B cell (primary cell): ENCODE data around the gene EPB41L1. TPM values are rescaled to one million over a fixed set of nuclear protein-coding genes. Genes with fewer than 3 reads are reported as not detected.

ENCODE experiments used
- ATAC-seq: fragments of 200-7000 bp; cut with Tn5 transposase; one replicate; pipeline ENCODE4 v1.10.0; 2021; ENCODE audit warnings: low read depth, mild to moderate bottlenecking, moderate number of reproducible peaks, moderate library complexity
- CTCF ChIA-PET: fragments of 350-600 bp; sonication (Branson Sonifier 250); formaldehyde crosslinking; loops from one replicate; lab custom pipeline; 2021; ENCODE audit warnings: antibody characterized with exemption, inconsistent platforms; lab: Charles Lee
- POLR2A ChIA-PET: fragments of 350-600 bp; sonication (Branson Sonifier 250); formaldehyde crosslinking; loops from one replicate; lab custom pipeline; 2021; ENCODE audit warnings: antibody characterized with exemption; lab: Charles Lee
- DNase-seq: peaks from one replicate; pipeline ENCODE4 v3.0.0; 2013
- H2AFZ ChIP-seq: 2 replicates; pipeline ENCODE4 v1.6.1; 2012; ENCODE audit warnings: mild to moderate bottlenecking, low read depth, low read length; ENCODE audit not compliant: insufficient read depth, poor library complexity, severe bottlenecking
- H3K27ac ChIP-seq, 2 donors: 1 replicate in 1 of 2; 2 replicates in 1 of 2; pipeline ENCODE4 v1.5.1; 2012 to 2013; ENCODE audit warnings: low read length in 2 of 2, mild to moderate bottlenecking in 2 of 2, moderate library complexity in 1 of 2
- H3K27me3 ChIP-seq, 4 experiments: fragments of 200-600 bp in 1 of 4; sonication (generic) in 1 of 4; replicated peaks in 1 of 4; 1 replicate in 2 of 4; 2 replicates in 2 of 4; pipeline versions ENCODE4 v1.6.1 to v1.7.0; 2013 to 2016; ENCODE audit warnings: low read length in 3 of 4, mild to moderate bottlenecking in 2 of 4, mixed read lengths in 1 of 4, moderate library complexity in 1 of 4; ENCODE audit not compliant: insufficient read depth in 4 of 4, control insufficient read depth in 3 of 4; ENCODE audit errors: control extremely low read depth in 1 of 4
- H3K36me3 ChIP-seq, 2 experiments: replicated peaks in 1 of 2; 1 replicate in 1 of 2; 2 replicates in 1 of 2; pipeline versions ENCODE4 v1.6.1 to v1.7.1; 2013; ENCODE audit warnings: low read length in 1 of 2; ENCODE audit not compliant: insufficient read depth in 2 of 2, control insufficient read depth in 1 of 2; ENCODE audit errors: control extremely low read depth in 1 of 2, extremely low read depth in 1 of 2
- H3K4me1 ChIP-seq, 2 donors: fragments of 200-600 bp in 1 of 2; sonication (generic) in 1 of 2; 1 replicate in 1 of 2; 2 replicates in 1 of 2; pipeline versions ENCODE4 v1.5.1 to v1.6.1; 2013 to 2017; ENCODE audit warnings: low read length in 2 of 2; ENCODE audit not compliant: control insufficient read depth in 2 of 2, insufficient read depth in 2 of 2
- H3K4me2 ChIP-seq: replicated peaks from 2 replicates; pipeline ENCODE3; 2012; ENCODE audit warnings: mild to moderate bottlenecking, low read depth, low read length; ENCODE audit not compliant: poor library complexity, severe bottlenecking
- H3K4me3 ChIP-seq, 5 experiments: fragments of 200-600 bp in 1 of 5; sonication (generic) in 1 of 5; 1 replicate in 3 of 5; 2 replicates in 2 of 5; pipeline versions ENCODE4 v1.5.1 to v1.7.0; 2011 to 2016; ENCODE audit warnings: low read length in 4 of 5, mild to moderate bottlenecking in 4 of 5, low read depth in 2 of 5, control low read depth in 1 of 5, moderate library complexity in 1 of 5; ENCODE audit not compliant: insufficient read depth in 1 of 5; ENCODE audit errors: control extremely low read depth in 1 of 5, extremely low read depth in 1 of 5
- H3K79me2 ChIP-seq: fragments of 200-600 bp; sonication (generic); one replicate; pipeline ENCODE4 v1.6.0; 2016; ENCODE audit warnings: low read length; ENCODE audit not compliant: control insufficient read depth, insufficient read depth
- H3K9ac ChIP-seq: fragments of 200-600 bp; sonication (generic); 2 replicates; pipeline ENCODE4 v1.6.1; 2017; ENCODE audit warnings: mild to moderate bottlenecking, low read length, moderate library complexity
- H3K9me3 ChIP-seq, 3 donors: one replicate each; pipeline versions ENCODE4 v1.6.1 to v1.7.1; 2013; ENCODE audit warnings: low read length in 2 of 3; ENCODE audit not compliant: control insufficient read depth in 2 of 3, insufficient read depth in 1 of 3; ENCODE audit errors: control extremely low read depth in 1 of 3
- H4K20me1 ChIP-seq: 2 replicates; pipeline ENCODE4 v1.6.0; 2012; ENCODE audit warnings: mild to moderate bottlenecking, low read length; ENCODE audit not compliant: insufficient read depth, control insufficient read depth, poor library complexity, severe bottlenecking
- H3K27ac Mint-ChIP-seq: one replicate; pipeline ENCODE4 v1.8.0; 2021; ENCODE audit warnings: mixed read lengths
- H3K27me3 Mint-ChIP-seq: one replicate; pipeline ENCODE4 v1.8.0; 2021; ENCODE audit warnings: mixed read lengths
- H3K4me1 Mint-ChIP-seq: one replicate; pipeline ENCODE4 v1.8.0; 2021; ENCODE audit warnings: mixed read lengths
- H3K4me3 Mint-ChIP-seq: one replicate; pipeline ENCODE4 v1.8.0; 2021; ENCODE audit warnings: mixed read lengths
- H3K9me3 Mint-ChIP-seq: one replicate; pipeline ENCODE4 v1.8.0; 2022; ENCODE audit warnings: mixed read lengths; ENCODE audit not compliant: insufficient read depth
- EZH2 ChIP-seq: IDR thresholded peaks from 2 replicates; pipeline ENCODE4 v1.6.1; 2012; ENCODE audit warnings: borderline replicate concordance, low read depth, mild to moderate bottlenecking, moderate library complexity, low read length; ENCODE audit not compliant: insufficient read depth, poor library complexity, severe bottlenecking
- WGBS: methylation state at CpG from one replicate; pipeline ENCODE4 v1.1.5; 2013; ENCODE audit warnings: missing lambda C conversion rate; ENCODE audit not compliant: insufficient coverage; 5-methylcytosine and 5-hydroxymethylcytosine counted together
- intact Hi-C: fragments of 100-400 bp; cut with micrococcal nuclease; formaldehyde crosslinking; loops from one replicate; pipeline ENCODE4 v1.10.0; 2022
- polyA plus RNA-seq: library from polyadenylated mRNA; depleted of rRNA; stranded (reverse); fragments of >200 nt; gene quantifications from 2 replicates; pipeline ENCODE4 v1.2.3, GENCODE V29; 2012
- total RNA-seq, 2 donors: library from RNA; stranded (reverse); fragments of 120-200 nt in 1 of 2; gene quantifications; 1 replicate in 1 of 2; 2 replicates in 1 of 2; pipeline versions ENCODE4 v1.2.3 to v1.2.4, GENCODE V29; 2013 to 2022
- TF ChIP-seq, protein P1 (sequence below): fragments of 200-600 bp; IDR thresholded peaks from one replicate; pipeline ENCODE4 v1.8.0; 2022; ENCODE audit warnings: antibody characterized with exemption, mild to moderate bottlenecking

EPB41L1 gene
- total and polyA plus RNA-seq, 2 donors (not counting 1 experiment from before 2014, with no cell fraction given): 0.12 to 1.3 TPM

DNA sequence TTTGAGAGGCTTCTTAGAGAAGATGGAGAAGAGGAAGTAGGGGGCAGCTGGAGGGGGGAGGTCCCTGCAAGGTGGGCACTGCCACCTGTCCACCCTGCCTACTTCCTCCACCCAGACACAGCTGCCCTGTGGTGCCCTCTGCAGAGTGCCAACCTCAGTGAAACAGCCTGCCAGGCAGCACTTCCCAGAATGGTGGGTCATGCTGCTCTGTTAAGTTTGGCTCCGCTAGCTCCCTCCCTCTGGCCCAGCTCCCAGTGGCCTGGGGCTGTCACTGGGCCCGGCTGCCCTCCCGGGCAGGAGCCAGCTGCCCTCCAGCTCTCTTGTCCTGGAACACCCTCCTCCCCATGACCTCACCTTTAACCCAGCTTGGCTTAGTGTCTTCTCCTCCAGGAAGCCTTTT lies 5.1 kb upstream of the EPB41L1 start:
- Histone ChIP-seq H3K27me3 (peaks cover 0 to 21% (median 12%) of the 10 kb centered on the region in 4 experiments), H4K20me1 (no peaks in the 10 kb centered on the region), H3K36me3 (no peaks in the 10 kb centered on the region), H3K79me2 (no peaks in the 10 kb centered on the region), H2AFZ (no peak overlapping the region), H3K4me1 (peaks cover 4% of the 10 kb centered on the region in 2 donors), H3K27ac (no peak overlapping the region), H3K9ac (no peak overlapping the region), H3K4me3 (no peak overlapping the region), H3K4me2 (no peak overlapping the region), H3K9me3 (no peaks in the 10 kb centered on the region)
- ChIA-PET POLR2A (no interaction called here), CTCF (interaction anchor here (2.6 to 21.8 kb wide), 2 partner anchors 11 to 156 kb away, joined by 10 to 848 read pairs; no protein-coding TSS in a partner anchor)
- H3K9me3 Mint-ChIP-seq: no peaks in the 10 kb centered on the region
- H3K4me1 Mint-ChIP-seq: peaks cover 5% of the 10 kb centered on the region
- ATAC-seq (no peak), DNase-seq (no peak)
- H3K27me3 Mint-ChIP-seq: peaks cover 32% of the 10 kb centered on the region
- TF ChIP-seq EZH2: no peak
- TF ChIP-seq, protein P1, sequence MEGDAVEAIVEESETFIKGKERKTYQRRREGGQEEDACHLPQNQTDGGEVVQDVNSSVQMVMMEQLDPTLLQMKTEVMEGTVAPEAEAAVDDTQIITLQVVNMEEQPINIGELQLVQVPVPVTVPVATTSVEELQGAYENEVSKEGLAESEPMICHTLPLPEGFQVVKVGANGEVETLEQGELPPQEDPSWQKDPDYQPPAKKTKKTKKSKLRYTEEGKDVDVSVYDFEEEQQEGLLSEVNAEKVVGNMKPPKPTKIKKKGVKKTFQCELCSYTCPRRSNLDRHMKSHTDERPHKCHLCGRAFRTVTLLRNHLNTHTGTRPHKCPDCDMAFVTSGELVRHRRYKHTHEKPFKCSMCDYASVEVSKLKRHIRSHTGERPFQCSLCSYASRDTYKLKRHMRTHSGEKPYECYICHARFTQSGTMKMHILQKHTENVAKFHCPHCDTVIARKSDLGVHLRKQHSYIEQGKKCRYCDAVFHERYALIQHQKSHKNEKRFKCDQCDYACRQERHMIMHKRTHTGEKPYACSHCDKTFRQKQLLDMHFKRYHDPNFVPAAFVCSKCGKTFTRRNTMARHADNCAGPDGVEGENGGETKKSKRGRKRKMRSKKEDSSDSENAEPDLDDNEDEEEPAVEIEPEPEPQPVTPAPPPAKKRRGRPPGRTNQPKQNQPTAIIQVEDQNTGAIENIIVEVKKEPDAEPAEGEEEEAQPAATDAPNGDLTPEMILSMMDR: no peak
- 71% methylated on average over 3 of the region's 3 CpGs for WGBS
- no peak overlapping the region for H3K27ac Mint-ChIP-seq
- H3K4me3 Mint-ChIP-seq: no peak overlapping the region
- intact Hi-C loops: no loop called here

DNA sequence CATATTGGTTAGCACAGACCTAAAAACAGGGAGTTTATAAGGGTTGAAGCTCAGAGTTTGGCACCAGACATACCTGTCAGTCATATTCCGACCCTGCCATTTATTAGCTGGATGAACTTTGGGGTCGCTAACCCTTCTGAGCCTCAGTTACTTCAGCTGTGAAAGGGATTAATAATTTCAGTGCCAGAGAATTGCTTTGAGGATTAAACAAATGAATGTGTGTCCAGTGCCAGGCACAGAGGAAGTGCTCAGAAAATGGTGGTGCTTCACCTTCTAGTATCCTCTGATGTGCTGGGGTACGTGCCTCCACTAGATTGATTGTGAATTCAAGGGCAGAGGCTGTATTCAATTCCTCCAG lies 4.1 kb upstream of the EPB41L1 start:
- ChIA-PET CTCF (interaction anchor here (2.6 to 21.8 kb wide), 2 partner anchors 12 to 157 kb away, joined by 10 to 848 read pairs; no protein-coding TSS in a partner anchor), POLR2A (interaction anchor here (0.5 kb wide), 1 partner anchor 438 kb away, joined by 5 read pairs; no protein-coding TSS in a partner anchor)
- no peaks in the 10 kb centered on the region for H3K36me3 ChIP-seq
- Mint-ChIP-seq H3K9me3 (no peaks in the 10 kb centered on the region), H3K27ac (no peak overlapping the region), H3K4me3 (no peak overlapping the region), H3K4me1 (peaks cover 8% of the 10 kb centered on the region), H3K27me3 (peaks cover 35% of the 10 kb centered on the region)
- H3K4me1 ChIP-seq: peaks cover 10 to 11% of the 10 kb centered on the region in 2 donors
- H3K4me2 ChIP-seq: no peak overlapping the region
- H2AFZ ChIP-seq: no peak overlapping the region
- H3K27me3 ChIP-seq: peaks cover 0 to 25% (median 15%) of the 10 kb centered on the region in 4 experiments
- no peak overlapping the region for H3K27ac ChIP-seq
- ATAC-seq: no peak
- H3K4me3 ChIP-seq: no peak overlapping the region
- H3K9ac ChIP-seq: no peak overlapping the region
- no peak for TF ChIP-seq EZH2
- TF ChIP-seq, protein P1: no peak
- H3K9me3 ChIP-seq: no peaks in the 10 kb centered on the region
- WGBS: 100% methylated on average over 2 of the region's 3 CpGs
- H4K20me1 ChIP-seq: no peaks in the 10 kb centered on the region
- H3K79me2 ChIP-seq: no peaks in the 10 kb centered on the region
- intact Hi-C loops: no loop called here
- DNase-seq: no peak
